Osteoblast (primary cell): ENCODE measurements around the gene IL18. TPM values are rescaled to one million over a fixed set of nuclear protein-coding genes. Genes with fewer than 3 reads are reported as not detected.

ENCODE experiments used
- DNase-seq: peaks from one replicate; pipeline ENCODE4 v3.0.0; 2011; ENCODE audit warnings: low spot score, mixed read lengths; ENCODE audit not compliant: insufficient read length; ENCODE audit errors: missing footprints
- H2AFZ ChIP-seq: 2 replicates; pipeline ENCODE4 v1.6.0; 2011; ENCODE audit warnings: mild to moderate bottlenecking, low read length
- H3K27ac ChIP-seq: 2 replicates; pipeline ENCODE4 v1.5.1; 2011; ENCODE audit warnings: mild to moderate bottlenecking, low read depth, low read length, moderate library complexity
- H3K27me3 ChIP-seq: 2 replicates; pipeline ENCODE4 v1.6.0; 2012; ENCODE audit warnings: mild to moderate bottlenecking, control low read depth, inconsistent platforms, low read length, moderate library complexity; ENCODE audit not compliant: insufficient read depth
- H3K36me3 ChIP-seq: 2 replicates; pipeline ENCODE4 v1.5.1; 2011; ENCODE audit warnings: mild to moderate bottlenecking, low read length, control low read depth, moderate library complexity; ENCODE audit not compliant: insufficient read depth
- H3K4me1 ChIP-seq: 2 replicates; pipeline ENCODE4 v1.5.1; 2011; ENCODE audit warnings: mild to moderate bottlenecking, low read length, control low read depth, moderate library complexity; ENCODE audit not compliant: insufficient read depth
- H3K4me2 ChIP-seq: 2 replicates; pipeline ENCODE4 v1.6.0; 2011; ENCODE audit warnings: mild to moderate bottlenecking, low read length; ENCODE audit not compliant: insufficient read depth
- H3K4me3 ChIP-seq: fragments of 200-600 bp; sonication (generic); 3 replicates; pipeline ENCODE4 v1.5.1; 2012; ENCODE audit warnings: mild to moderate bottlenecking, low read length, inconsistent platforms; ENCODE audit not compliant: insufficient read depth
- H3K79me2 ChIP-seq: 2 replicates; pipeline ENCODE4 v1.6.0; 2012; ENCODE audit warnings: mild to moderate bottlenecking, low read length, control low read depth, inconsistent platforms; ENCODE audit not compliant: insufficient read depth
- H3K9me3 ChIP-seq: 2 replicates; pipeline ENCODE4 v1.5.1; 2011; ENCODE audit warnings: low read depth, low read length, control low read depth
- H4K20me1 ChIP-seq: 2 replicates; pipeline ENCODE4 v1.6.0; 2012; ENCODE audit warnings: mild to moderate bottlenecking, low read length, control low read depth; ENCODE audit not compliant: insufficient read depth
- CTCF ChIP-seq: IDR thresholded peaks from 2 replicates; pipeline ENCODE4 v1.5.1; 2011; ENCODE audit warnings: mild to moderate bottlenecking, low read depth, low read length, moderate library complexity; ENCODE audit errors: extremely low read depth
- total RNA-seq: library from RNA; depleted of rRNA; stranded (reverse); fragments of >200 nt; gene quantifications from 2 replicates; pipeline ENCODE4 v1.2.3, GENCODE V29; 2012

Gene IL18
- total RNA-seq = 0.59 TPM in 1 of 2 replicates, not detected in the other

- Histone ChIP-seq H3K4me1 (peaks cover 25% of the 10 kb centered on the region), H3K27me3 (no peaks in the 10 kb centered on the region), H4K20me1 (no peaks in the 10 kb centered on the region), H2AFZ (peak within 1 kb of the TSS; percentile 3), H3K79me2 (no peaks in the 10 kb centered on the region), H3K27ac (peak within 1 kb of the TSS; percentile 7), H3K4me3 (no peak within 1 kb of the TSS), H3K36me3 (no peaks in the 10 kb centered on the region), H3K4me2 (peak within 1 kb of the TSS; percentile 55), H3K9me3 (no peaks in the 10 kb centered on the region)
- no peak for DNase-seq
- TF ChIP-seq CTCF = no peak
Measured at GRCh38 chr11:112163875-112164685, at the start of gene IL18. TSS of gene IL18 (minus strand) at chr11:112164094. CDS start at chr11:112155053, 9,041 bp downstream.

- no peak for TF ChIP-seq CTCF
- Histone ChIP-seq H2AFZ (no peak overlapping the region), H3K4me2 (no peak overlapping the region), H3K4me1 (no peaks in the 10 kb centered on the region), H3K9me3 (no peaks in the 10 kb centered on the region), H3K79me2 (no peaks in the 10 kb centered on the region), H3K4me3 (no peak overlapping the region), H3K27ac (no peak overlapping the region), H4K20me1 (no peaks in the 10 kb centered on the region), H3K36me3 (no peaks in the 10 kb centered on the region), H3K27me3 (no peaks in the 10 kb centered on the region)
- DNase-seq = no peak
Measured at GRCh38 chr11:112212710-112213109, 48.8 kb upstream of the IL18 start.

- no peak for DNase-seq
- H3K27ac ChIP-seq = no peak overlapping the region
- no peak for TF ChIP-seq CTCF
- H3K4me2 ChIP-seq = no peak overlapping the region
- H3K79me2 ChIP-seq = no peaks in the 10 kb centered on the region
- no peak overlapping the region for H3K4me3 ChIP-seq
- no peaks in the 10 kb centered on the region for H3K27me3 ChIP-seq
- no peaks in the 10 kb centered on the region for H3K4me1 ChIP-seq
- H4K20me1 ChIP-seq = no peaks in the 10 kb centered on the region
- H3K36me3 ChIP-seq = no peaks in the 10 kb centered on the region
- H2AFZ ChIP-seq = no peak overlapping the region
- H3K9me3 ChIP-seq = no peaks in the 10 kb centered on the region
Measured at GRCh38 chr11:112212290-112212689, 48.4 kb upstream of the IL18 start.

DNA sequence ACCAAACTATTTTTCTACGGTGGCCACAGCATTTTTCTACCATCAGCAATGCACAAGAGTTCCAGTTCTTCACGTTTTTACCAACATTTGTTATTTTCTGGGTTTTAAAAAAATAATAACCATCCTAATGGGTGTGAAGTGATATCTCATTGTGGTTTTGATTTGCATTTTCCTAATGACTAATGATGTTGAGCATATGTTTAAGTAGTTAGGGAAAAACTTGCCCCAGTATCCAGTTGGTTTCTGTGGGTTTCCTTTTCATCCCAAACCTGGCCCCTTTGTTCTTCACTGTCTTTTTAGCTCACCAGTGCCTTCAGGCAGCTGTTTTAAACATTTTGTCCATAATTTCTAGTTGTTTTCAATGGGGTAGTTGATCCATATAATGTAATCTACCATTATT, 47.6 kb upstream of the IL18 start:
- no peaks in the 10 kb centered on the region for H3K4me1 ChIP-seq

More for the DNA sequence above, 47.6 kb upstream of the IL18 start:
- Histone ChIP-seq H3K27ac (no peak overlapping the region), H3K27me3 (no peaks in the 10 kb centered on the region), H3K9me3 (no peaks in the 10 kb centered on the region), H3K79me2 (no peaks in the 10 kb centered on the region), H4K20me1 (no peaks in the 10 kb centered on the region), H3K4me2 (no peak overlapping the region), H2AFZ (no peak overlapping the region), H3K4me3 (no peak overlapping the region), H3K36me3 (no peaks in the 10 kb centered on the region)
- no peak for DNase-seq
- TF ChIP-seq CTCF = no peak
